GM12878 (cell line): ENCODE data around the gene MISFA. TPM values are rescaled to one million over a fixed set of nuclear protein-coding genes. Genes with fewer than 3 reads are reported as not detected.

Experiments used
- ATAC-seq: fragments of 200-7000 bp; cut with Tn5 transposase; 3 replicates; pipeline ENCODE4 v1.9.1; 2020; ENCODE audit warnings: mild to moderate bottlenecking, moderate library complexity
- BruUV-seq: library from RNA; stranded (reverse); fragments of 400-500 nt; replicated peaks from 2 replicates; lab custom pipeline; 2021; lab: Mats Ljungman, UMichigan
- CTCF ChIA-PET: fragments of 300-600 bp; sonication (Branson Sonifier 250); formaldehyde crosslinking; extraction: SDS; loops from one replicate; lab custom pipeline; 2021; ENCODE audit warnings: inconsistent platforms; lab: Yijun Ruan, JAX
- POLR2A ChIA-PET: fragments of 350-600 bp; formaldehyde crosslinking; extraction: SDS; loops from one replicate; lab custom pipeline; 2021; ENCODE audit warnings: inconsistent platforms; lab: Charles Lee
- RAD21 ChIA-PET: fragments of 300-600 bp; sonication (Branson Sonifier 250); formaldehyde crosslinking; loops from one replicate; lab custom pipeline; 2023; ENCODE audit warnings: antibody characterized with exemption; ENCODE audit not compliant: unreplicated experiment; lab: Charles Lee
- SMC1A ChIA-PET: fragments of 300-600 bp; sonication (Branson Sonifier 250); formaldehyde crosslinking; loops from one replicate; lab custom pipeline; 2023; ENCODE audit not compliant: unreplicated experiment, uncharacterized antibody; lab: Charles Lee
- DNase-seq: peaks from one replicate; pipeline ENCODE4 v3.0.0-alpha.2; 2011; ENCODE audit warnings: low read depth, low spot score
- FAIRE-seq: peaks from 3 replicates; lab custom pipeline; 2011; peaks lifted over from hg19 to GRCh38; lab: Jason Lieb, UNC
- H2AFZ ChIP-seq: 2 replicates; pipeline ENCODE4 v1.6.0; 2011; ENCODE audit warnings: low read depth, low read length, control low read depth; ENCODE audit not compliant: control insufficient read depth
- H3K27ac ChIP-seq: 2 replicates; pipeline ENCODE4 v1.5.1; 2011; ENCODE audit warnings: control low read depth; ENCODE audit not compliant: control insufficient read depth, insufficient read depth
- H3K27me3 ChIP-seq, 2 experiments: replicated peaks in 1 of 2; 2 replicates each; pipeline versions ENCODE4 v1.6.0 to v1.6.1; 2011; ENCODE audit warnings: low read length in 1 of 2; ENCODE audit not compliant: control insufficient read depth in 2 of 2, insufficient read depth in 2 of 2
- H3K36me3 ChIP-seq, 2 experiments: 2 replicates each; pipeline ENCODE4 v1.5.1; 2011; ENCODE audit warnings: low read length in 1 of 2; ENCODE audit not compliant: control insufficient read depth in 2 of 2, insufficient read depth in 2 of 2
- H3K4me1 ChIP-seq: 2 replicates; pipeline ENCODE4 v1.6.1; 2011; ENCODE audit warnings: mild to moderate bottlenecking, low read length, moderate library complexity, mixed read lengths; ENCODE audit not compliant: control insufficient read depth, insufficient read depth
- H3K4me2 ChIP-seq: 2 replicates; pipeline ENCODE4 v1.6.0; 2011; ENCODE audit warnings: control low read depth; ENCODE audit not compliant: control insufficient read depth, insufficient read depth
- H3K4me3 ChIP-seq: fragments of 200-600 bp; sonication (generic); 2 replicates; pipeline ENCODE4 v1.5.1; 2016
- H3K79me2 ChIP-seq: 2 replicates; pipeline ENCODE4 v1.6.0; 2011; ENCODE audit warnings: low read length; ENCODE audit not compliant: control insufficient read depth, insufficient read depth
- H3K9ac ChIP-seq: 2 replicates; pipeline ENCODE4 v1.8.0; 2011; ENCODE audit warnings: low read length, control low read depth, mixed read lengths; ENCODE audit not compliant: control insufficient read depth, insufficient read depth
- H3K9me3 ChIP-seq: replicated peaks from 3 replicates; pipeline ENCODE4 v1.5.1; 2011; ENCODE audit warnings: mild to moderate bottlenecking, low read length; ENCODE audit not compliant: control insufficient read depth, insufficient read depth
- H4K20me1 ChIP-seq: 2 replicates; pipeline ENCODE4 v1.6.0; 2011; ENCODE audit not compliant: control insufficient read depth, insufficient read depth
- ASH2L ChIP-seq: fragments of 300-600, 200-600 bp; sonication (generic); IDR thresholded peaks from 2 replicates; pipeline ENCODE4 v1.6.1; 2017; ENCODE audit warnings: low read depth, mild to moderate bottlenecking, borderline replicate concordance
- CEBPB ChIP-seq, 2 experiments: fragments of 150-350 bp in 1 of 2; IDR thresholded peaks; 2 replicates each; pipeline ENCODE4 v1.6.1; 2012 to 2014; ENCODE audit warnings: low read depth in 2 of 2, low read length in 2 of 2, borderline replicate concordance in 1 of 2, inconsistent platforms in 1 of 2
- DPF2 ChIP-seq: fragments of 450-650 bp; IDR thresholded peaks from 2 replicates; pipeline ENCODE4 v1.6.1; 2017; ENCODE audit warnings: mild to moderate bottlenecking
- MEF2A ChIP-seq: IDR thresholded peaks from 2 replicates; pipeline ENCODE4 v1.6.1; 2011; ENCODE audit warnings: low read depth, mild to moderate bottlenecking, low read length, moderate library complexity; ENCODE audit not compliant: insufficient read depth
- MTA2 ChIP-seq: fragments of 450-650 bp; IDR thresholded peaks from 2 replicates; pipeline ENCODE4 v1.6.1; 2016; ENCODE audit warnings: low read depth, mild to moderate bottlenecking, moderate library complexity
- NBN ChIP-seq: fragments of 450-650 bp; IDR thresholded peaks from 2 replicates; pipeline ENCODE4 v1.6.1; 2016
- NR2C2 ChIP-seq: IDR thresholded peaks from 2 replicates; pipeline ENCODE4 v1.6.1; 2011; ENCODE audit warnings: borderline replicate concordance, low read depth; ENCODE audit not compliant: control insufficient read depth, insufficient read length
- RFX5 ChIP-seq: IDR thresholded peaks from 2 replicates; pipeline ENCODE4 v1.6.1; 2011; ENCODE audit warnings: low read depth, low read length, improper control_type of control experiment
- RUNX3 ChIP-seq: IDR thresholded peaks from 2 replicates; pipeline ENCODE4 v1.6.1; 2012; ENCODE audit warnings: low read length, inconsistent platforms
- SMARCA5 ChIP-seq: fragments of 450-650 bp; IDR thresholded peaks from 2 replicates; pipeline ENCODE4 v1.6.1; 2017; ENCODE audit warnings: mild to moderate bottlenecking
- SREBF2 ChIP-seq: IDR thresholded peaks from 2 replicates; pipeline ENCODE4 v1.6.1; 2012; ENCODE audit warnings: mild to moderate bottlenecking, low read length
- SRF ChIP-seq, 2 experiments: IDR thresholded peaks; 2 replicates each; pipeline ENCODE4 v1.6.1; 2011; ENCODE audit warnings: low read depth in 2 of 2, low read length in 2 of 2, mild to moderate bottlenecking in 1 of 2, moderate library complexity in 1 of 2
- WGBS: methylation state at CpG from one replicate; pipeline ENCODE4 v1.1.6; 2016; ENCODE audit warnings: low lambda C conversion rate; ENCODE audit not compliant: insufficient replicate concordance, insufficient coverage; ENCODE audit errors: missing lambda C conversion rate; 5-methylcytosine and 5-hydroxymethylcytosine counted together
- in situ Hi-C: fragments of 300-500 bp; cut with MboI; formaldehyde crosslinking; loops from 9 replicates; pipeline ENCODE4 v1.14.3; 2018; ENCODE audit warnings: mixed read lengths
- intact Hi-C: fragments of 100-400 bp; cut with micrococcal nuclease; formaldehyde crosslinking; loops from one replicate; pipeline ENCODE4 v1.14.2; 2022; ENCODE audit not compliant: unreplicated experiment
- polyA plus RNA-seq, 11 experiments: library from polyadenylated mRNA; depleted of rRNA in 4 of 11; unstranded in 6 of 11; stranded (reverse) in 5 of 11; fragments of >200 nt; fragmentation: Nextera tagmentation in 4 of 11; fragmentation: Illumina TruSeq in 1 of 11; extraction: Ambion mirVana in 4 of 11; extraction: Trizol in 1 of 11; gene quantifications; 1 replicate in 1 of 11; 2 replicates in 10 of 11; pipeline versions ENCODE4 v1.2.1 to v1.2.3, GENCODE V29; 2011 to 2016; ENCODE audit warnings: inconsistent platforms in 2 of 11, missing spikeins in 2 of 11, low read depth in 1 of 11
- total RNA-seq, 4 experiments: library from RNA; depleted of rRNA in 3 of 4; stranded (reverse); fragments of >200 nt in 3 of 4; fragmentation: Illumina TruSeq in 1 of 4; extraction: Trizol in 1 of 4; gene quantifications; 2 replicates each; pipeline versions ENCODE4 v1.2.1 to v1.2.3, GENCODE V29; 2013 to 2021
- TF ChIP-seq, protein P1 (sequence below): fragments of 150-350 bp; IDR thresholded peaks from 2 replicates; pipeline ENCODE4 v1.6.1; 2014; ENCODE audit warnings: mild to moderate bottlenecking, low read depth, low read length
- TF ChIP-seq, protein P2 (sequence below): fragments of 450-650 bp; IDR thresholded peaks from 2 replicates; pipeline ENCODE4 v1.6.1; 2018; ENCODE audit warnings: borderline replicate concordance, mild to moderate bottlenecking; ENCODE audit not compliant: partially characterized antibody
- TF ChIP-seq, protein P3 (sequence below): fragments of 450-650 bp; IDR thresholded peaks from 2 replicates; pipeline ENCODE4 v1.6.1; 2017; ENCODE audit warnings: mild to moderate bottlenecking, moderate library complexity

Gene MISFA
- total and polyA plus RNA-seq, 10 of the 15 experiments (the other 5 are each of a cell fraction or from before 2014, with no cell fraction given): 0.88 to 4.6 (median 2.3) TPM; not detected in 1

DNA sequence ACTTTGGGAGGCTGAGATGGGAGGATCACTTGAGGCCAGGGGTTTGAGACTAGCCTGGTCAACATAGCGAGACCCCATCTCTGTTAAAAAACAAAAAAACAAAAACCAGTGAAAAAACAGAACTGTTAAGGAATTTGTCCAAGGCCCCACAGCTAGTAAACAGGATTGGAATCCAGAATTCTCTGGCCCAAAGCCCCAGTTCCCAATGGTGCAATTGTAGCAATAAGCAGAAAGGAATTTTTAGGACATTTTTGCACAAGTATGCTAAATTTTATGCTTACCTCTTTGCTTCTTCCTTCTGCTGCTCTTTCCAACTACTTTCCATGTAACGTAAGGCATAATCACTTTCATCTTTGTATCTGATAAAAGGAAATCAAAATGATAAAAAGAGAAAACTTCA, 11.6 kb downstream of the MISFA start:
- ATAC-seq (no peak), DNase-seq (no peak), FAIRE-seq (no peak)
- Histone ChIP-seq H2AFZ (no peak overlapping the region), H3K36me3 (peaks cover 15 to 41% of the 10 kb centered on the region in 2 experiments), H4K20me1 (0 out of 2 replicates have a peak, but pooled peaks cover 2% of the 10 kb centered on the region), H3K4me2 (no peak overlapping the region), H3K27me3 (no peaks in the 10 kb centered on the region), H3K79me2 (peaks cover 2% of the 10 kb centered on the region), H3K9me3 (no peaks in the 10 kb centered on the region), H3K4me3 (no peak overlapping the region), H3K4me1 (peaks cover 11% of the 10 kb centered on the region), H3K27ac (no peak overlapping the region), H3K9ac (no peak overlapping the region)
- BruUV-seq: no TSS peak
- CTCF ChIA-PET: no interaction called here
- RAD21 ChIA-PET: interaction anchor here (0.6 kb wide), 1 partner anchor 217 kb away, joined by 5 read pairs; the partner anchor contains the start of gene LDHA
- POLR2A ChIA-PET: no interaction called here
- TF ChIP-seq MEF2A (no peak), ASH2L (no peak), RFX5 (no peak), RUNX3 (no peak), SMARCA5 (no peak), MTA2 (no peak), SREBF2 (no peak), SRF (IDR thresholded peaks at IDR 0.05; ENCODE audit: low read depth in 2 of 2, low read length in 2 of 2) (no peak), NBN (no peak), NR2C2 (no peak), CEBPB (IDR thresholded peaks at IDR 0.05; ENCODE audit: borderline replicate concordance in 1 of 2, low read depth in 2 of 2, low read length in 2 of 2) (no peak), DPF2 (no peak)
- TF ChIP-seq, protein P1, sequence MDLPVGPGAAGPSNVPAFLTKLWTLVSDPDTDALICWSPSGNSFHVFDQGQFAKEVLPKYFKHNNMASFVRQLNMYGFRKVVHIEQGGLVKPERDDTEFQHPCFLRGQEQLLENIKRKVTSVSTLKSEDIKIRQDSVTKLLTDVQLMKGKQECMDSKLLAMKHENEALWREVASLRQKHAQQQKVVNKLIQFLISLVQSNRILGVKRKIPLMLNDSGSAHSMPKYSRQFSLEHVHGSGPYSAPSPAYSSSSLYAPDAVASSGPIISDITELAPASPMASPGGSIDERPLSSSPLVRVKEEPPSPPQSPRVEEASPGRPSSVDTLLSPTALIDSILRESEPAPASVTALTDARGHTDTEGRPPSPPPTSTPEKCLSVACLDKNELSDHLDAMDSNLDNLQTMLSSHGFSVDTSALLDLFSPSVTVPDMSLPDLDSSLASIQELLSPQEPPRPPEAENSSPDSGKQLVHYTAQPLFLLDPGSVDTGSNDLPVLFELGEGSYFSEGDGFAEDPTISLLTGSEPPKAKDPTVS: no peak
- TF ChIP-seq, protein P2, sequence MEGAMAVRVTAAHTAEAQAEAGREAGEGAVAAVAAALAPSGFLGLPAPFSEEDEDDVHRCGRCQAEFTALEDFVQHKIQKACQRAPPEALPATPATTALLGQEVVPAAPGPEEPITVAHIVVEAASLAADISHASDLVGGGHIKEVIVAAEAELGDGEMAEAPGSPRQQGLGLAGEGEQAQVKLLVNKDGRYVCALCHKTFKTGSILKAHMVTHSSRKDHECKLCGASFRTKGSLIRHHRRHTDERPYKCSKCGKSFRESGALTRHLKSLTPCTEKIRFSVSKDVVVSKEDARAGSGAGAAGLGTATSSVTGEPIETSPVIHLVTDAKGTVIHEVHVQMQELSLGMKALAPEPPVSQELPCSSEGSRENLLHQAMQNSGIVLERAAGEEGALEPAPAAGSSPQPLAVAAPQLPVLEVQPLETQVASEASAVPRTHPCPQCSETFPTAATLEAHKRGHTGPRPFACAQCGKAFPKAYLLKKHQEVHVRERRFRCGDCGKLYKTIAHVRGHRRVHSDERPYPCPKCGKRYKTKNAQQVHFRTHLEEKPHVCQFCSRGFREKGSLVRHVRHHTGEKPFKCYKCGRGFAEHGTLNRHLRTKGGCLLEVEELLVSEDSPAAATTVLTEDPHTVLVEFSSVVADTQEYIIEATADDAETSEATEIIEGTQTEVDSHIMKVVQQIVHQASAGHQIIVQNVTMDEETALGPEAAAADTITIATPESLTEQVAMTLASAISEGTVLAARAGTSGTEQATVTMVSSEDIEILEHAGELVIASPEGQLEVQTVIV: no peak
- TF ChIP-seq, protein P3, sequence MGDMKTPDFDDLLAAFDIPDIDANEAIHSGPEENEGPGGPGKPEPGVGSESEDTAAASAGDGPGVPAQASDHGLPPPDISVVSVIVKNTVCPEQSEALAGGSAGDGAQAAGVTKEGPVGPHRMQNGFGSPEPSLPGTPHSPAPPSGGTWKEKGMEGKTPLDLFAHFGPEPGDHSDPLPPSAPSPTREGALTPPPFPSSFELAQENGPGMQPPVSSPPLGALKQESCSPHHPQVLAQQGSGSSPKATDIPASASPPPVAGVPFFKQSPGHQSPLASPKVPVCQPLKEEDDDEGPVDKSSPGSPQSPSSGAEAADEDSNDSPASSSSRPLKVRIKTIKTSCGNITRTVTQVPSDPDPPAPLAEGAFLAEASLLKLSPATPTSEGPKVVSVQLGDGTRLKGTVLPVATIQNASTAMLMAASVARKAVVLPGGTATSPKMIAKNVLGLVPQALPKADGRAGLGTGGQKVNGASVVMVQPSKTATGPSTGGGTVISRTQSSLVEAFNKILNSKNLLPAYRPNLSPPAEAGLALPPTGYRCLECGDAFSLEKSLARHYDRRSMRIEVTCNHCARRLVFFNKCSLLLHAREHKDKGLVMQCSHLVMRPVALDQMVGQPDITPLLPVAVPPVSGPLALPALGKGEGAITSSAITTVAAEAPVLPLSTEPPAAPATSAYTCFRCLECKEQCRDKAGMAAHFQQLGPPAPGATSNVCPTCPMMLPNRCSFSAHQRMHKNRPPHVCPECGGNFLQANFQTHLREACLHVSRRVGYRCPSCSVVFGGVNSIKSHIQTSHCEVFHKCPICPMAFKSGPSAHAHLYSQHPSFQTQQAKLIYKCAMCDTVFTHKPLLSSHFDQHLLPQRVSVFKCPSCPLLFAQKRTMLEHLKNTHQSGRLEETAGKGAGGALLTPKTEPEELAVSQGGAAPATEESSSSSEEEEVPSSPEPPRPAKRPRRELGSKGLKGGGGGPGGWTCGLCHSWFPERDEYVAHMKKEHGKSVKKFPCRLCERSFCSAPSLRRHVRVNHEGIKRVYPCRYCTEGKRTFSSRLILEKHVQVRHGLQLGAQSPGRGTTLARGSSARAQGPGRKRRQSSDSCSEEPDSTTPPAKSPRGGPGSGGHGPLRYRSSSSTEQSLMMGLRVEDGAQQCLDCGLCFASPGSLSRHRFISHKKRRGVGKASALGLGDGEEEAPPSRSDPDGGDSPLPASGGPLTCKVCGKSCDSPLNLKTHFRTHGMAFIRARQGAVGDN: no peak
- intact Hi-C loops (no loop called here), in situ Hi-C loops (no loop called here)
- SMC1A ChIA-PET: interaction anchor here (1.2 to 13.9 kb wide), 2 partner anchors 22 to 70 kb away, joined by 4 to 188 read pairs; partner anchors contain the start of gene SPTY2D1
- 100% methylated on average over 2 of the region's 2 CpGs for WGBS
